Measurements from ENCODE around the gene CAPN1. TPM values are rescaled to one million over a fixed set of nuclear protein-coding genes. Genes with fewer than 3 reads are reported as not detected.

The CAPN1 gene
- total RNA-seq, 1 experiment from 2014 or later, result 96.5 TPM

GRCh38 chr11:65260302-65260701 is 78.6 kb downstream of the CAPN1 start:
- no peak overlapping the region for H3K4me2 ChIP-seq (ENCODE audit: low read depth, low read length, poor library complexity, severe bottlenecking)
- peaks cover 4% of the 10 kb centered on the region; the same call in 1 of the 2 replicates for H3K36me3 ChIP-seq (ENCODE audit: insufficient read depth, low read length)

GRCh38 chr11:65260756-65261590 is 79.2 kb downstream of the CAPN1 start:
- H3K27me3 ChIP-seq (ENCODE audit: low read length), result no peaks in the 10 kb centered on the region
- peaks cover 42% of the 10 kb centered on the region for H3K79me2 ChIP-seq (ENCODE audit: low read length)
- DNase-seq, result peak; percentile 43
- peak overlapping the region; percentile 52; the same call in 1 of the 2 replicates for H3K27ac ChIP-seq (ENCODE audit: low read length)
- H3K36me3 ChIP-seq (ENCODE audit: insufficient read depth, low read length), result peaks cover 4% of the 10 kb centered on the region; the same call in 1 of the 2 replicates
- peak overlapping the region; percentile 89 for H3K4me2 ChIP-seq (ENCODE audit: low read depth, low read length, poor library complexity, severe bottlenecking)
- H3K4me1 ChIP-seq (ENCODE audit: low read length), result peaks cover 34% of the 10 kb centered on the region
- H3K9me2 ChIP-seq (replicated peaks; ENCODE audit: insufficient read depth, low read length), result no peaks in the 10 kb centered on the region
- no peaks in the 10 kb centered on the region for H3K9me3 ChIP-seq (ENCODE audit: low read length)
- no peaks in the 10 kb centered on the region for H4K20me1 ChIP-seq (ENCODE audit: insufficient read depth, low read depth, low read length)
- H3K4me3 ChIP-seq (ENCODE audit: low read length), result peak overlapping the region; percentile 77
- H3K9ac ChIP-seq (ENCODE audit: low read length), result peak overlapping the region; percentile 78
- H2AFZ ChIP-seq (ENCODE audit: low read length), result peak overlapping the region; percentile 77; the same call in 1 of the 2 replicates

More at GRCh38 chr11:65260302-65260701, 78.6 kb downstream of the CAPN1 start:
- no peak overlapping the region for H3K9ac ChIP-seq (ENCODE audit: low read length)
- H3K4me1 ChIP-seq (ENCODE audit: low read length), result peaks cover 34% of the 10 kb centered on the region
- no peaks in the 10 kb centered on the region for H3K9me3 ChIP-seq (ENCODE audit: low read length)
- H3K79me2 ChIP-seq (ENCODE audit: low read length), result peaks cover 35% of the 10 kb centered on the region
- no peak for DNase-seq
- no peak overlapping the region for H3K4me3 ChIP-seq (ENCODE audit: low read length)
- H3K27ac ChIP-seq (ENCODE audit: low read length), result no peak overlapping the region
- no peaks in the 10 kb centered on the region for H3K27me3 ChIP-seq (ENCODE audit: low read length)
- no peaks in the 10 kb centered on the region for H3K9me2 ChIP-seq (replicated peaks; ENCODE audit: insufficient read depth, low read length)
- no peaks in the 10 kb centered on the region for H4K20me1 ChIP-seq (ENCODE audit: insufficient read depth, low read depth, low read length)
- H2AFZ ChIP-seq (ENCODE audit: low read length), result no peak overlapping the region

Small RNAs within 50 kb of the gene (small RNA-seq; reads per million reads assigned to genes)
- gene HIGD1AP10 (not detected), gene PDCL2P2 (not detected), gene RNU2-23P (19.3 reads per million, percentile 96 among the genes with 10 or more reads in this experiment)

Other genes with a start within 250 kb of the CAPN1 start
- not detected in 2 replicates for gene GPHA2, start 246.0 kb upstream of the CAPN1 start, total RNA-seq (2014; rRNA removed; shearing (Covaris generic); ENCODE audit: low replicate concordance)
- gene MAJIN, start 209.8 kb upstream of the CAPN1 start, total RNA-seq (2014; rRNA removed; shearing (Covaris generic); ENCODE audit: low replicate concordance), result not detected in 2 replicates
- 0.18 and 1.1 TPM in 2 replicates for gene BATF2, start 185.0 kb upstream of the CAPN1 start, total RNA-seq (2014; rRNA removed; shearing (Covaris generic); ENCODE audit: low replicate concordance)
- gene ARL2, start 167.8 kb upstream of the CAPN1 start, total RNA-seq (2014; rRNA removed; shearing (Covaris generic); ENCODE audit: low replicate concordance), result 28.9 and 44.4 TPM in 2 replicates
- gene SNX15, start 154.5 kb upstream of the CAPN1 start, total RNA-seq (2014; rRNA removed; shearing (Covaris generic); ENCODE audit: low replicate concordance), result 14.2 and 17.6 TPM in 2 replicates
- 1.9 and 11.9 TPM in 2 replicates for gene SAC3D1, start 140.7 kb upstream of the CAPN1 start, total RNA-seq (2014; rRNA removed; shearing (Covaris generic); ENCODE audit: low replicate concordance)
- not detected in 2 replicates for gene NAALADL1, start 123.4 kb upstream of the CAPN1 start, total RNA-seq (2014; rRNA removed; shearing (Covaris generic); ENCODE audit: low replicate concordance)
- 24.3 and 28.2 TPM in 2 replicates for gene CDCA5, start 97.9 kb upstream of the CAPN1 start, total RNA-seq (2014; rRNA removed; shearing (Covaris generic); ENCODE audit: low replicate concordance)
- gene ZFPL1, start 97.7 kb upstream of the CAPN1 start, total RNA-seq (2014; rRNA removed; shearing (Covaris generic); ENCODE audit: low replicate concordance), result 19.0 and 40.7 TPM in 2 replicates
- gene VPS51, start 85.7 kb upstream of the CAPN1 start, total RNA-seq (2014; rRNA removed; shearing (Covaris generic); ENCODE audit: low replicate concordance), result 78.9 and 193 TPM in 2 replicates
- 160 and 161 TPM in 2 replicates for gene TM7SF2, start 70.1 kb upstream of the CAPN1 start, total RNA-seq (2014; rRNA removed; shearing (Covaris generic); ENCODE audit: low replicate concordance)
- gene ZNHIT2, start 64.2 kb upstream of the CAPN1 start, total RNA-seq (2014; rRNA removed; shearing (Covaris generic); ENCODE audit: low replicate concordance), result 11.3 and 18.0 TPM in 2 replicates
- 662 and 1,340 TPM in 2 replicates for gene FAU, start 59.8 kb upstream of the CAPN1 start, total RNA-seq (2014; rRNA removed; shearing (Covaris generic); ENCODE audit: low replicate concordance)
- 44.5 and 65.8 TPM in 2 replicates for gene MRPL49, start 59.6 kb upstream of the CAPN1 start, total RNA-seq (2014; rRNA removed; shearing (Covaris generic); ENCODE audit: low replicate concordance)
- gene SYVN1, start 47.4 kb upstream of the CAPN1 start, total RNA-seq (2014; rRNA removed; shearing (Covaris generic); ENCODE audit: low replicate concordance), result 73.6 and 118 TPM in 2 replicates
- gene SPDYC, start 11.7 kb upstream of the CAPN1 start, total RNA-seq (2014; rRNA removed; shearing (Covaris generic); ENCODE audit: low replicate concordance), result not detected in 2 replicates
- gene POLA2, start 80.0 kb downstream of the CAPN1 start, total RNA-seq (2014; rRNA removed; shearing (Covaris generic); ENCODE audit: low replicate concordance), result 13.2 and 19.0 TPM in 2 replicates
- gene CDC42EP2, start 132.9 kb downstream of the CAPN1 start, total RNA-seq (2014; rRNA removed; shearing (Covaris generic); ENCODE audit: low replicate concordance), result 0.43 and 2.6 TPM in 2 replicates
- 34.0 and 44.5 TPM in 2 replicates for gene DPF2, start 151.9 kb downstream of the CAPN1 start, total RNA-seq (2014; rRNA removed; shearing (Covaris generic); ENCODE audit: low replicate concordance)
- gene TIGD3, start 172.8 kb downstream of the CAPN1 start, total RNA-seq (2014; rRNA removed; shearing (Covaris generic); ENCODE audit: low replicate concordance), result 0.11 and 0.83 TPM in 2 replicates
- 6.7 and 9.7 TPM in 2 replicates for gene SLC25A45, start 200.7 kb downstream of the CAPN1 start, total RNA-seq (2014; rRNA removed; shearing (Covaris generic); ENCODE audit: low replicate concordance)
- gene FRMD8, start 204.7 kb downstream of the CAPN1 start, total RNA-seq (2014; rRNA removed; shearing (Covaris generic); ENCODE audit: low replicate concordance), result 48.5 and 102 TPM in 2 replicates
- 36.5 and 74.7 TPM in 2 replicates for gene NEAT1, start 240.9 kb downstream of the CAPN1 start, total RNA-seq (2014; rRNA removed; shearing (Covaris generic); ENCODE audit: low replicate concordance)

Data from Karpas-422 (cell line).